SH-SY5Y (cell line): ENCODE measurements around the gene HTD2.

ENCODE experiments used
- GATA2 ChIP-seq: IDR thresholded peaks from 2 replicates; pipeline ENCODE4 v1.6.1; 2011; ENCODE audit warnings: mild to moderate bottlenecking, low read depth, low read length
- GATA3 ChIP-seq: IDR thresholded peaks from 2 replicates; pipeline ENCODE4 v1.6.1; 2011; ENCODE audit warnings: low read depth, mild to moderate bottlenecking, low read length, moderate library complexity

DNA sequence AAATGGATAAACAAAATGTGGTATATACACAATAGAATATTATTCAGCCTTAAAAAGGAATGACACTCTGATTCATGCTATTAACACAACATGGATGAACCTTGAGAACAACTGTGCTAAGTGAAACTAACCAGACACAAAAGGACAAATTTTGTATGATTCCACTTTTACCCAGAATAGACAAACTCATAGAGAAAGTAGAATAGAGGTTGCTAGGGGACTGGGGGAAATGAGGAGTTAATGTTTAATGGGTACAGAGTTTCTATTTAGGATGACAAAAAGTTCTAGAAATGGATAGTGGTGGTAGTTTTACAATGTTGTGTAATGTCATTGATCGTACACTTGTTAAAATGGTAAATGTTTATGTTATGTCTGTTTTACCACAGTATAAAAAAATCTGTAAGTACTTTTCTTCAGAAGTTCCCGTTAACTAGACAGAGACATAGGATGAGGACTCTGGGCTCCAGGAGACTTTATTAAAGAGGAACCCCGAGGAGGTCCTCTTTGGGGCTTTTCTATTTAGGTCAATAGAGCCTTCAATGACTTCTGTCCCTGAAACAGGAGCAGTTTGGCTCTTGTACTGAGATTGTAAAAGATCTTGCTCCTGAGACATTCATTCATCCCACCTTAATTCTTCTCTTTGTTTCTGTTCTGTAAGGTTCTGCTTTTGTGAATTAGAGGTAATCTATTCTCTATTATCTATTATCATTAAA, 44.2 kb upstream of the HTD2 start:
- TF ChIP-seq GATA3 (no peak), GATA2 (no peak)
